Erythroblast (primary cell): ENCODE results near the gene TRIM9.
A peak's percentile ranks its signal among the peaks of the same experiment; 100 is the strongest.

ENCODE experiments used
- DNase-seq, 2 experiments: peaks; one replicate each; lab custom pipeline; 2025; lab: John Stamatoyannopoulos, UW
- GATA1 ChIP-seq: IDR thresholded peaks from 2 replicates; pipeline ENCODE4 v1.6.1; 2011; ENCODE audit warnings: low read depth, mild to moderate bottlenecking, control low read depth, low read length, moderate library complexity
- POLR2A ChIP-seq: IDR thresholded peaks from 2 replicates; pipeline ENCODE4 v1.6.1; 2011; ENCODE audit warnings: mild to moderate bottlenecking, low read length

The TRIM9 gene

DNA sequence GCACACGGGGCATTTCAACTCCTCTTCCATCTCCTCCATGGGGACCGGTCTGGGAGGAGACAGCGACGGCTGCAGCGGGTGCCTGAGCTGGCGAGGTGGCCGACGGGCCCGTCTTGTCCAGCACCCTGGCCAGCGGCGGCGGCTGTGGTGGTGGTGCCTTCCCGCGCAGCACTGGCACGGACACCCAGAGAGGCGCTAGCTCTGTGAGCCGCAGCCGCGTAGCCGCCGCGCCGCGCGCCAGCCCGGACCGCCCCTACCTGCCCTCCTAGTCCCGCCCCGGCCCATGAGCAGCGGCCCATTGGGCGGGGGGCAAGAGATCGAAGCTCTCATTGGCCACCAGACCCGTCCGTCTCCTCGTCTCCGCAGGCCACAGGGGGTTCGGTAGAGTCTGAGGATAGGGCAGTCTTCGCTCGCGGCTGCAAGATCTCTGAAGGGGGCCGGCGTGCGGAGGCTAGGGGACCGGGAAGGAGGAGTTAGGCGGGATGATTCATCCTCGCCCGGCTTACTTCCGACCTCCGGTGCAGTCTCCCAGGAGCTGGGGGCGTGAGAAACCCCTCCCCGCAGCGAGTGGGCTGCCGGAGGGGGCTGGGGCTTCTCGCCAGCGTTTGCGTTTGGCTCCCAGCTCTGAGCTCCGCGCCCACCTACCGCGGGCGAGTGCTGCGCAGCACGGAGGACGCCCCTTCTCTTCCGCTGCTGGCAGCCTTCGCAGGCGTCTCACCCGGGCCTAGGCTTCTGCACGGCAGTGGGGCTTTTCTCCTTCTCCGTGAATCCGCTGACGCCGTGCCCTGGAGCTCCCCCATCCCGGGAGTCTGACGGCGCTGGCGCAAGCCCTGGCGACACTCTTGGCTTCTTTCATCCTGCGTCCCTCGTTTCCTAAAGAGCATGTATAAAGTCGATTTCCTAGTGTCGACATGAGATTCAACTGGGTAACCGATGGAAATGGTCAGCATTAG, at the start of gene TRIM9:
Gene TRIM9 (minus strand): TSS at position 205 of the 953 bp plus-strand sequence. CDS start 166 bp downstream, at position 39.
- TF ChIP-seq GATA1 (no peak), POLR2A (no peak)
- peak; percentile 66 to 72 for DNase-seq

DNA sequence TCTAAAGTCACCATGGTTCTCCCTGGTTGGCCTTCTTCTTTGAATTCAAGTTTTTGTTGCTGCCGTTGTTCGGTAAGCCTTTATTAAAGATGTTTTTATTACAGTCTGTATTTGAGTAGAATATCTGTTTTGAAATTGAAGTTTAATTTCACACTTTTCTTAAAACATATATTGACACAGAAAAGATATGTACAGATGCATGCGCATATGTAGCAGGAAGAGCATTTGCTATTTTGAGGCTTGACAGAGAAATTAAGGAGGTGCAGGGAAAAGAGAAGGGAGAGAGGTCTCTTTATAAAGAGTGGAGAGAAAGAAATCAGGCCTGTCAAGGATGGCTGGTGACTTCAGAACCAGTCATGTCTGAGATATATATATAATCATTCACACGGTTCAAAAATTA, 46.0 kb upstream of the TRIM9 start:
- TF ChIP-seq POLR2A (no peak), GATA1 (no peak)
- no peak for DNase-seq

DNA sequence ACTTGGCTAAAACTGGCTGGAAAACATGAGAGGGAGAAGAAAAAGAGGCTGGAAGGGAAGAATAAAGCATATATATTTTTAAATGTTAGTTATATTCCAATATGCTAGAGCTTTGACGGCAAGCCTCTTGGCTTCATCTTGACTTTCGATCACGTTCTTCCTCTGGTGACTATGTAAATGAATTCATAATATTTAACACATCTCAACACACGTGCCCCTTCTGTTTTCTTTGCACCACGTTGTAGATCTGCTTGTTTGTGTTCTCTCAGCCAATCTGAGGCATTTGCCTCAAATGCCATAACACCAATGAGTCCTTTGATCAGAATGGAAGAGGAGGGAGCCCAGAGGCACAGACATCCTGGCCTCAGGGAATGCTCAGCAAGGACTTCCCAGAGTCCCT, 45.4 kb upstream of the TRIM9 start:
- TF ChIP-seq GATA1 = no peak
- TF ChIP-seq POLR2A = no peak
- DNase-seq = no peak

DNA sequence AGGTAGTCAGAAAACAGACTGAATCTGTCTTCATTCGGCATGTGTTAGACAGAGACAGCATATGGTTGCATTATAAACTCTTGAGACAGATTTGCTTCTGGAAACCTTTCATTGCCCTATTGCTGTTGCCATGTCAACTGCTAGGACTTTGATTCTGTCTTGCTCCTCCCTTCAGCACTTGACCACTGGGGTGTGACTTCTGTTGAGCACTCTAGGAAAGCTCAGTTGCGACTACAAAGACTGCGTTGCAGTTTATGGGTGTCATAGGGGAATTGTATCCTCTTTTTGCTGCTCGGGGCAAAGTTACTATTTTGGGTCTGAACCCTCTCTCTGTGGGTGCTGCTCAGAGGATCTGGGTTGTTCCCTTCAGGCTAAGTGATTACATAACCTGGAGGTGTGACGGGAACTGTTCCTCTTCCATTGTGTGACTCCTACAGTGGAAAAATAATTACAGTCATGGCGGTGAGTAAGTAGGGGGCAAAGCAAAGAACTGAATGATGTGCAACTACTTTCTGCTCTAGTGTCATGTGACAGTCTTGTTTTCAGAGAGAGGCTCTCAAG, 44.3 kb upstream of the TRIM9 start:
- DNase-seq = no peak

DNA sequence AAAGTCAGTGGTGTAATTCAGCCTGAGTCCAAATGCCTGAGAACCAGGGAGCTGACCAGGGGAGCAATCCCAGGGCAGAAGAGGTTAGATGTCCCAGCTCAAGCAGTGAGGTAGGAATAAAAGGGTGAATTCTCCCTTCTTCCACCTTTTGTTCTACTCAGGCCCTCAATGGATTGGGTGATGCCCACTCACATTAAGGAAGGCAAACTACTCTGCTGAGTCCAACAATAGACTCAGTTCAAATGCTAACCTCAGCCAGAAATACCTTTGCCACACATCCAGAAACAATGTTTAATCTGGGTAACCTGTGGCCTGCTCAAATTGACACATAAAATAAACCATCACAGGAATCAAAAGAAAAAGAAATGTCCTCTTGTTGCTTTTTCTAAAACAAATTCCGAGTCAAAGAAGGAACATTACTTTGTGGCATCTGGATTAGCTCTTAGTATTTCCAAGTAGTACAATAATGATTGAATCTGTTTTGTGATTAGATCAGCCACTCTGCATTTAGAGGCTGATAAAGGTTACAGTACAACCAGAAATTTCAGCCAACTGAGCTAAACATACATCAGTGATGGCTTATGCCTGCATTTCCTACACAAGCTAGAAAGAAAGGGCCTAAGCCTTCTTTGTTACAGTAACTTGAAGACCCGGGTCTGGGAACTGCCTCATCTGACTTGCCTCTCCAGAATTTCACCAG, 43.6 kb upstream of the TRIM9 start:
- no peak for DNase-seq
- TF ChIP-seq POLR2A (no peak), GATA1 (no peak)

More for the DNA sequence above, 44.3 kb upstream of the TRIM9 start:
- TF ChIP-seq GATA1 (no peak), POLR2A (no peak)

DNA sequence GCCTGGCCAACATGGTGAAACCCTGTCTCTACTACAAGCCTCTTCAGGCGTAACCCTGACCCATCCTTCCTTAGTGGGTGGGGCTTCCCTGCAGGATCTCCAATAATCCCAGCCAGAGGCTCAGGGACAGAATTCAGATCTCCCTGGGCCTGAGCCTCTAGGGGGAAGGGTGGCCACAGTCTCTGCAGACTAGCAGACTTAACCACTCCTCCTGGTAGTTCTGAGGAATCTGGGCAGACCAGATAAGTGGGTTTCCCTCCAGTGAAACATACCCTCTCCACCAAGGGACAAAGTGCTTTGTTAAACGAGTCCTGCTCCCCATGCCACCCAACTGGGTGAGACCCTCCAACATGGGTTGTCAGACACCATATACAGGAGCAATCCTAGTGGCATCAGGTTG, 36.6 kb upstream of the TRIM9 start:
- TF ChIP-seq POLR2A (no peak), GATA1 (no peak)
- no peak for DNase-seq

DNA sequence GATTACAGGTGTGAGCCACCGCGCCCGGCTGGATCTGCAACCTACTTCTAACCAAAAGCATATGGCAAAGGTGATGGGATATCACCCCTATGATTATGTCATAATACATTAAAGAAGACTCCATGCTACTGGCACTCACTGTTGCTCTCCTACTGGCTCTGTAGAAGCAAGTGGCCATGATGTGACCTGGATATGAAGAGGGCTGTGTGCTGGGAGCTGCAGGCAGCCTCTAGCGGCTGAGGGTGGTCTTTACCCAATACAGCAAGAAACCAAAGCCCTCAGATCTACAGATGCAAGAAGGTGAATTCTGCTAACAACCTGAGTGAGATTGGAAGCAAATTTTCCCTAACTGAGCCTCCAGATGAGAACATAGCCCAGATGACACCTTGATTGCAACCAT, 34.2 kb upstream of the TRIM9 start:
- DNase-seq = no peak
- TF ChIP-seq POLR2A (no peak), GATA1 (no peak)

DNA sequence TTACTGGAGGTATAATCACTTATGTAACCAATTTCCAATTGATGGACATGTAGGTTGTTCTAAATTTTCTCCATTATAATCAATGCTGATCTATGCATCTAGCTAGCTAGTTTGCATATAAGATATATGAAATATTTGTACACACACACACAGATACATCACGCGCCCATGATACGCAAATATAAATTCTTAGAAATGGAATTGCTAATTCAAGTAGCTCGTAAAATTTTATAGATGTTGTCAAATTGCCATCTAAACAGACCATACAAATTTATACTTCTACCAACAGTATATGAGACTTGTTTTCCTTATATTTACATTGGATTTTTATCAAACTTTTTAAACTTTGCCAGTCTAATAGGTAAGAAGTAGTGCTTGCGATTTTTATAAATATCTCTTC, 29.1 kb upstream of the TRIM9 start:
- no peak for TF ChIP-seq GATA1
- no peak for TF ChIP-seq POLR2A
- no peak for DNase-seq

DNA sequence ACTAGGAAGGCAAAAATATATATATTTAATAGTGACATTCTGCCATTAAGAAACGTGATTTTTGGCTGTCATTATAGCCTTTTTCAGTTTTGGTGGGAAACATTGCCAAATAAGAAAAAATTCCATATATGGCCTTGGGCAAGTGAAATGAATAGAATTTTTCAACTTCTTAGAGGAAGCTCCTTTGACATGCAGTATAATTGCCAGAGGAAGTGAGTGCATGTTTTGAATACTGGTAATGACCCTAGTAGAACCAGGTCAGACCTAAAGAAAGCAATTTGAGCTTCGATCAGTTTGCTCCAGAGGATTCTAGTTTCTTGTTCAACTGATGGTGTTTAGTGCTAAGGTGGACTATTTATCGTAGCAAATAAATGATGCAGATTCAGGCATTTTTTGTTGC, 26.2 kb upstream of the TRIM9 start:
- no peak for DNase-seq
- TF ChIP-seq GATA1 (no peak), POLR2A (no peak)

DNA sequence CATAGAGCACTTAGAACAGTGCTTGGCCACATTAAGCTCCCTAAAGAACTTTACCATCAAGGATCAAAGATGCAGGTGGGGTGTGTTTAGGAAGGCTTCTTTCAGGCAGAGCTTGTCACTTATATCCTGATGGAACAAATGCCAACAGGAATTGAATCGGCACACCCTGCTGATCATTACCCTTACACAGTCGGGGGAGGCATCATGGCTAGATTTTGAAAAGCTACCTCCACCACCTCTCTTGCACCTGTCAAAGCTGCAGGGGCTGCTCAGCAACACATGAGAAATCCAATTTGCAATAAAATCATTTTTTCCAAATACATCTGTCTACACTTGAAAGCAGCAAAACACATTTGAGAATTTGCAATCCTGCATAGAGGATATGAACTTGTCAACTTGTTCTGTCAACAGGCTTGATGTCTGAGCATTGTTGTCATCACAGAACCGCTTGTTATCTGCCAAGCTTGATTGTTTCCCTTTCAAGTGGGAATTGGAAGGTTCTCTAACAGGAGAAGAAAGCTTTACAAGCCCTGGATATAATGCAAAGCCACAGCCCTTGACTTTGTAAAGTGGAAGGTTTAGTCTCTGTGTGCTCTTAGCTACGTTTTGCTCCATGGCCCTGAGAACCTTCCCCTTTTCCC, 24.6 kb upstream of the TRIM9 start:
- DNase-seq = no peak
- TF ChIP-seq POLR2A (no peak), GATA1 (no peak)

DNA sequence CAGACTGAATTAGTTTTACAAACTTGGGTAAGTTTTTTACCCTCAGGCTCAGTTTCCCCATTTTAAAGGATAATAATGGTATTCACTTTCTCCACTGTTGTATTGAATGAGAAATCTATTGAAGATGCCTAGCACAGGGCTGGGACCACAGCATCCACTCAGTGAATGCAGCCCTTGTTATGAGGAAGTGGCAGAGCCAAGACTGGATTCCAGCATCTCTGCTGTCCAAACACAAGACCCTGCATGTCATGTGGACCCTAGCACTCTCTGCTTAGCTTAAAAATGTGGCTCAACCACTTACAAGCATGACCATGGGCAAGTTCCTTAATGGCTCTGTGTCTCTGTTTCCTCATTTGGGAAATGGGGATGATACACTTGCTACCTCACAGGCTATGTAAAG, 24.1 kb upstream of the TRIM9 start:
- TF ChIP-seq GATA1 = no peak
- TF ChIP-seq POLR2A = no peak
- DNase-seq = no peak

DNA sequence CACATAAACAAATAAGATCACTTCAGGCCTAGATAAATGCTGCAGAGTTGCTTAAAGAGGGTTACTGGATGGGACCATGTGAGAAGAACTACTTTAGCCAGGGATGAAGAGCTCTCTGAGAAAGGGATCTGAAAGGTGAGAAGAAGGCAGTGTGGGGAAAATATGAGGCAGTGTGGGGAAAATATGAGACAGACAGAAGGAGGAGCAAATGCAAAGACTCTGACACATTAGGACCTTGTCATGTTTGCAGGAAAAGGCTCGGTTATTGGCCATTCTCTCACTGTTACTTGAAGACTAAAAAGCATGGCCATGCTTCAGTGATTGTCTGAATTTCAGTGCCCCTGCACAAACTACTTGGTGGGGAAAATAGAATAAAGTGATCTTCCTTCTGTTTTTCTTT, 22.7 kb upstream of the TRIM9 start:
- TF ChIP-seq GATA1 = no peak
- no peak for TF ChIP-seq POLR2A
- no peak for DNase-seq

DNA sequence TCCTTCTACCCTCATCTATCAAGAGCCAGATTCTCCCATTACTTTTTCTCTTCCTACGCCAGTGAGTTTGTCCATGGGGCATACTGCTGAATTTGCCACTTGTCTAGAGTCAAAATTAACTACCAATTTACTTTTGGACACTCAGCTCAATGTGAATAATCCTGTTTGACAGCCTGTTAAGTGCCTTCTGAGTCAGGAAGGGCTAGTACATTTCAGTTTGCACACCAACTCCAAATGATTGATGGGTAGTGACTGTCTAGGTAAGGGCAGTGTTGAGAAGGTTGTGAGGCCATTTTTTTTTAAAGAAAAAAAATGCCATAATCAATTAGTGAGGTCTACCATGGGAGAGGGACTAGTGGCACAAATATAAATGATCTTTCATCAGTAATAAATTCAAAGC, 21.8 kb upstream of the TRIM9 start:
- TF ChIP-seq POLR2A (no peak), GATA1 (no peak)
- no peak for DNase-seq
